ENCODE measurements around the gene CHRND.

The CHRND gene

GRCh38 chr2:232487385-232488096 is 38.4 kb upstream of the CHRND start, which contains the start of gene ECEL1:
ECEL1 (minus strand) TSS chr2:232487834; CDS start chr2:232486653, 1,181 bp downstream.
- no peak for DNase-seq (ENCODE audit: extremely low read depth in 1 of 2, low read depth in 1 of 2)

DNA sequence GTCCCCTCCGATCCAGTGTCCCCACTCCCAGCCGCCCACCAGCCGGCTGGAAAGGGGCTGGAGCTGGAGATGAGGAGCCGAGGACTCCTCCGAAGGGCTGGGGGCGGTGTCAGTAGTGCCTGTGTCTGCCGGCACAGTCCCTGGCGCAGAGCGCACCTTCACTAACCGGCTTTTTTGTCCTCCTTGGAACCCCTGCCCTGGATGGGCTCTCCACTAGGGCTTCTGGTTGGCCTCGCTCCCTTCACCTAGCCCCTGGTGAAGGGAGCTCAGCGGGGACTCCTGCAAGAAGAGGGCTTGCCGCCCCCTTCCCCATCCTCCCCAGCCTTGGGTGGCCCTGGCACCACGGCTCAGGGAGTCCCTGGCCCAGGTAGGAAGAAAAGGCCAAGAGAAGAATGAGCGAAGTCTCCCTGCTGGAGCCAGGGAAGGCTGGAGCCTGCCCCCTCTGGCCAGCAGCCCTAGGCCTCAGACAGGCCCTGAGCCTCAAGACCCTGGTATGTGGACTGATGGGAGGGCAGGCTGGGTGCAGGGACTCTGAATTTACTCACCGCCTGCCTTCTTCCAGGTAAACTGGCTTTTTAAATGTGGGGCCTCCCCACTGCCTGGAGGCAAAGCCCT is 37.8 kb upstream of the CHRND start:
- no peak for DNase-seq (ENCODE audit: extremely low read depth in 1 of 2, low read depth in 1 of 2)

- no peak for DNase-seq (ENCODE audit: extremely low read depth in 1 of 2, low read depth in 1 of 2)
Observed at GRCh38 chr2:232488721-232489300, 37.1 kb upstream of the CHRND start.

DNA sequence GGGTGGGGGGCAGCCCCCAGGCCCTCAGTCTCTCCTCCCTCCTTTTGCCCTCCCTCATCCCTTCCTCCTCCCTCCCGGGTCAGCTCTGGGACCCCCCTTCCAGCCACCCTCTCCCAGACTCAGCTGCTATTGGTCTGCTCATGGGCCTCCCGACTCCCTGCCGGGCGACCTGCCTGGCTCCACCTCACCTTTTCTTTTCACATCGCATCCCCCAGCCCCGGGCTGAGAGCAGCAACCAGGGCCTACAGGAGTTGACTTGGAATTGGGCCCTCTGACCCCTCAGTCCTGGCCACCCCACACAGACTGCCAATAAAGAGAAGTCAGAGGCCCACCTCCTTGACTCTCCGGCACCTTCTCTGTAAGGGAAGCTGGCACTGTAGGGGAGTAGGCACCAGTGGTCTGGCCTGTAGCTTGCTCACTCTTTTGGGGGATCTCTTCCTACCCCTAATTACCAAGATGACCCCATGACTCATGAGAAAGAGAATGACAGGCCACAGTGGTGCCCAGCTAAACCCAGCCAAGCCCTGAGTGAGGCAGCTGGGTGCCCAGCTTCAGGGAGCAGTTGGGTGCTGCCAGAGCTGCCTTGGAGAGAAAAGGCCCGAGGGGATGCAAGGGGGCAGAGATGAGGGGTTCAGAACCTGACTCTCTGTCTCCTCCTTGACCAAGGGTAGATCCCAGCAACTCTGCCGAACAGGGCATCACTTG is 36.3 kb upstream of the CHRND start:
- DNase-seq (ENCODE audit: extremely low read depth in 1 of 2, low read depth in 1 of 2): no peak

DNA sequence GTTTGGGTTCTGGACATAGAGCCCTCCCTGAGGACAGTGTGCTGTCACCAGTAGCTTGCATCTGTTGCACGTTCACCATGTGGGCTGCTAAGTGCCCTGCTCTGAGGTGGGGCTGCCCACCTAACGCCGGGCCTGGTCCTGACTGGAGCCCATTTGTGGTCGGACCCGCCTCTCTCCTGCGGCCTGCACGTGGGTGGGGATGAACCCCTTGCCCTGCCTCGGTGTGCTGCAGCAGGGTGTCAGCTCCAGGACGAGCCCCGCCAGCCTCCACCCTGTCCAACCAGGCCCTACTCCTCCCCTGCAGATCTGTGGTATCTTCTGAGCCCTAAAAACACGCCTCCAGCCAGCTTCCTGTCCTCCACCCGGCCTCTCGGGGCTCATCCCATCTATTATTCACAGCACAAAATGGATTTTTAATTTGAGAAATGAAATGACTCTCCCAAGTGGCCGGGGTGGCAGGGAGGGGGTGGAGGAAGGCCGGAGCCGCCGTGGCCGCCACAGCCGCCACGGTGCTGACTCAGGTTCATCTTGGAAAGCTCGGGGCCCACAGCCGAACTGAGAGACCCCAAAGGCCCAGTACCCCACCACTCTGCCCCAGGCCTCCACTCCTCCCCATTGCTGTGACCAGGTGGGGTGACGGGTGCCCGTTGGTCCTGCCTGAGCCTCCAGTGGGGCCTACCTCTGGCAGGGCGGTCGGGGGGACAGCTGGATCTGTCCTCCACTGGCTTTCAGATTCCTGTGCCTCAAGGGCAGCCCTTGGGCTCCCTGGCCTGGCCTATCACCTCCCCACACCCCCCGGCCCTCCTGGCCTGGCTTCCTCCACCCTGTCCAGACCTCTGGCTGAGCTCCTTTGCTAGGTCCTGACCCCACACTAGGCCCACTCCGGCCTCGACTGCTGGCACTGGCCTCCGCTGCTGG is 35.5 kb upstream of the CHRND start:
- no peak for DNase-seq (ENCODE audit: extremely low read depth in 1 of 2, low read depth in 1 of 2)

- DNase-seq (ENCODE audit: extremely low read depth in 1 of 2, low read depth in 1 of 2): no peak
Observed at GRCh38 chr2:232491139-232491780, 34.7 kb upstream of the CHRND start.

DNA sequence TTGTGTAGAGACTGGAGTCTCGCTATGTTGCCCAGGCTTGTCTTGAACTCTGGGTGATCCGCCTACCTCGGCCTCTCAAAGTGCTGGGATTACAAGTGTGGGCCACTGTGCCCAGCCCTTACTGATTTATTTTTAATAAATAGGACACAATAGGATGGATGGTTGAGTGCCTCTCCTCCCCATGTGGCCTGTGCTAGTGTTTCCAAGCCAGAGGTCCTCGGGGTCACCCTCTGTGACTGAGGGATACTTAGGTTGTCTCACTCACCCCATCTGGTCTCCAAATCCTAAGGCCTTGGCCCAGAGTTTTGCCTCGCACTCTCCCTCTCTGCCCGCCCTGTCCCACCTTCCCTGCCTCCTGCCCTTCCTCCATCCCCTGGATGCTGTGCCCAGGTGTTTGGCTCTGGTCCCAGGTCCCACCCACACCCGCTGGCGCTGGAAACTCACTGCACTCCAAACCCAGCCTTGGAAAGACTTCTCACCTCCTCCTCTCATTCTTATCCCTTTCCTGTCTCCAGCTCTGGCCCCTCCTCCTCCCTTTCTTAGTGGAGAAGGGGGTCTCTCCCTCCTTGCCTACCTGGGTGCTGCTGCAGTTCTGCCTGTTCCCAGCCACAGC is 33.6 kb upstream of the CHRND start:
- DNase-seq (ENCODE audit: extremely low read depth in 1 of 2, low read depth in 1 of 2): no peak

DNA sequence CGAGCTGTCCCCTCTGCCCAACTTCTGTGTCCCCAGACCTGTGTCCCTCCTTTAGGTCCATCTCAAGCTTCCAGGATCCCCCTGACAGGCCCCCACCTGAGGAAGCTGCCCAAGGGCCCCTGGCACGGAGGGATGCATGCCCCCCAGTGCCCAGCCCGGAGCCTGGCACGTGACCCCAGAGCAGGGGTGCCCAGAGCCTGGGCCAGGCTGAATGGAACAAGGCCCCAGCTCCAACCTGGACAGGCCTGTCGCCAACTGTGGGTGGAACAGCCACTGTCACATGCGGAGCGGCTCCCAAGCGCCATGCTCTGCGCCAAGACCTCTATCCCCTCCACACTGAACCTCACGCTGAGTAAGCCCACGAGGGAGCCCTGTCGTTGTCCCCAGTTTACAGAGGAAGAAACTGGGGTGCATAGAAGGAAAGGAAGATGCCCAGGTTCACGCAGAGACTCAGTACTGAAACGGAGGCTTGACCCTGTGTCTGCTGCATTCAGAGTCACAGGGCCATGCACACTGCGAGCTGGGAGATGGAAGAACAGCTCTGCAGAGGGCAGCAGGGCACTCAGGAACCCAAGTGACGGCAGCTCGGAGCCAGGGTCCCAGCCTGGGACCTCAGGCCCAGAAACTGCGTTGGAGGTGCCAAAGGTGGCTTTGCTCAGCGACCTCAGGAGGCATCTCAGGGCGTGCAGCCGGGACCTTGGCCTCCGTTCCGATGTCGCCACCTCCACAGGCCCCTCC is 32.8 kb upstream of the CHRND start:
- no peak for DNase-seq (ENCODE audit: extremely low read depth in 1 of 2, low read depth in 1 of 2)

GRCh38 chr2:232493701-232494474 is 32.1 kb upstream of the CHRND start:
- DNase-seq (ENCODE audit: extremely low read depth in 1 of 2, low read depth in 1 of 2): no peak

DNA sequence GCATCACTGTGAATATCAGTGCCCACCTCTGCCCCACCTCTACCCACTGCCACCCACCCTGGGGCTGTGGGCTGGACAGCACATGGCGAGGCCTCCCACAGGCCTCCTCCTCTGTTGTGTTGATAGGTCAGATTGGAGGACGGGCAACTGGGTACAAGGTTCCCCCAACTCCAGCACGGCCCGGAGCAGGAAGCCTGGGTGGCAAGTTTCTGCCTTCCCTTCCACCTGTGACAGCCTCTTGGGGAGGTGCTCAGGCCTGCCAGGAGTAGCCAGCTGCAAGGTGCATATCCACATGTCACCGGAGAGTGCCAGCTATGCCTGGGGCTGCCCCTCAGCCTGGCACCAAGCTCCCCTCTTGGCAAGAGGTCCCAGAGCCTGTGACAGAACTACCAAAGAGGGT is 31.4 kb upstream of the CHRND start:
- no peak for DNase-seq (ENCODE audit: extremely low read depth in 1 of 2, low read depth in 1 of 2)

GRCh38 chr2:232495292-232495691 is 30.7 kb upstream of the CHRND start:
- no peak for DNase-seq (ENCODE audit: extremely low read depth in 1 of 2, low read depth in 1 of 2)

DNA sequence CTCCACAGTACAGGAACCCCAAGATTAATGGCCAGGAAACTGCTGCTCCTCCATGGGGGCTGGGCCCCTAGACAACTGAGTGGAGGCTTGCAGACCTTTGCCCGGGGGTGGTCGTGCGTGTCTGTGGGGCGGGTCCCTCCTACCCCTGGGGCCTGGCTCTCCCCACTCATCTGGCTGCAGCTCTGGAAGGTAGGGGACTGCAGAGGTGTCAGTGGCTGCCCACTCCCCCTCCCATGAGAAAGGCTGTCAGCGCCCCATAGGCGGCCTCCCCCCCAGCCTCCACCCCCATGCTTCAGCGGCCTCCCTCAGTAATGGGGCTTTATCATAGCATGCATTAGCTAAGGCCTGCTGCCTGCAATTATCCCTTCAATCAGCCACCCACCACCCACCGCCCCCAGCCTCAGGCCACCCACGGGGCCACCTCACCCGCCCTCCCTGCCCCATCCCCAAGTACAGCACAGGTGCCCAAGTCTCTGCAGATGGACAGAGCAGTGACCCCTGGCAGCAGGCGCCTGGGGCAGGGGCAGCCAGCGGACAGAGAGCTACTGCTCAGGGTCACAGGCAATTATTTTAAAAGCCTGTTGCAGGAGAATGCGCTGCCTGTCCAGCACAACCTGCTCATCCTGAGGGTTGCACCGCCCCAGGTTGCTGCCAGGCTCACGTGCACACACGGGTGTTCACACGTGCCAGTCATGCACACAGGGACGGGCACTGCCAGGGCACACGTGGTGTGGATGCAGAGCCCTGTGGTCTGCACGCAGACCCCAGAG is 29.3 kb upstream of the CHRND start:
- no peak for DNase-seq (ENCODE audit: extremely low read depth in 1 of 2, low read depth in 1 of 2)

DNA sequence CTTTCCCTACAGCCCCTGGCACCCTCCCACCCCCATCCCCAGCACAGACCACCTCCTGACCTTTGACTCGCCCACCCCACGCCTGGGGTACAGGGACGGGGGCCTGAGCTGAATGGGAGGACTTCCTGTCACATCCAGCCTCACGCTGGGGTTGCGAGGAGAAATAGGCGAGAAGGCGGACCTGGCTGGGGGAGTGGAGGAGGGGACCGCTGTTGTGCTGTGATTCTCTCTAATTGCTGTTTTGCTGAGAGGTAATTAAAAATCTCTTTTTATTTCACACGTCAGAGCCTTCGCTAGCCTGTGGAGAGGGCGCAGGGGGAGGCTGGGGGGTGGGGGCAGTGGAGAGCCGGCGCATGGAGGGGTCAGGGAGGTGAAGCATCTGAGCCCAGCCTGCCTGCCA is 28.6 kb upstream of the CHRND start:
- DNase-seq (ENCODE audit: extremely low read depth in 1 of 2, low read depth in 1 of 2): no peak

- no peak for DNase-seq (ENCODE audit: extremely low read depth in 1 of 2, low read depth in 1 of 2)
Observed at GRCh38 chr2:232498452-232498851, 27.5 kb upstream of the CHRND start.

- DNase-seq (ENCODE audit: extremely low read depth in 1 of 2, low read depth in 1 of 2): no peak
Observed at GRCh38 chr2:232501331-232501771, 24.6 kb upstream of the CHRND start.

DNA sequence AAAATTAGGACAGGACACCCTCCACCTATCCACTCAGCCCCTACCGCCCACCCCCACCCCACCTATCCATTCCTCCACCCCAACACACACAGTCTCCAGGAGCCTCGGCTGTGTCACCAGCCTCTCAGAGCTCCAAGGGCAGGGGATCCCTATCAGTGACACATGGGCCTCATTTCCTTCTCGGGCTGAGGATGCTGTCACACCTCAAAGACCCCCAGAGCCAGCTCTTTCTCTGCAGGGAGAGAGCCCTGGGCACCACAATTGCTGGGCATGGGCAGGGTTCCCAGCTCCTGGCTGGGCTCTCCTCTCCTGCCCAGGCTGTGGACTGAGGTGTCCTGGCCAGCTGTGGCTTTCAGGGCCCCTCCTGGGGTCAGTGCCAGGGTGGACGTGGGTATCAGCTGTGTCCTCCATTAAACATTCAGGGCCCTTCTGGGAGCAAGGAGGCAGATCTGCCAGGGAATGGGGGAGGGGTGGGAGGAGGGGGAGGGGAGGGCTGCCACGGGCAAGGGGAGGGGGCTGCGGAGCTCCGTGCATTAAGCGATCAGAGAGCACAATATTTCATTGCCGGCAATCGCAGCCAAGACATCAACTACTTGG is 24.1 kb upstream of the CHRND start:
- DNase-seq (ENCODE audit: extremely low read depth in 1 of 2, low read depth in 1 of 2): no peak

DNA sequence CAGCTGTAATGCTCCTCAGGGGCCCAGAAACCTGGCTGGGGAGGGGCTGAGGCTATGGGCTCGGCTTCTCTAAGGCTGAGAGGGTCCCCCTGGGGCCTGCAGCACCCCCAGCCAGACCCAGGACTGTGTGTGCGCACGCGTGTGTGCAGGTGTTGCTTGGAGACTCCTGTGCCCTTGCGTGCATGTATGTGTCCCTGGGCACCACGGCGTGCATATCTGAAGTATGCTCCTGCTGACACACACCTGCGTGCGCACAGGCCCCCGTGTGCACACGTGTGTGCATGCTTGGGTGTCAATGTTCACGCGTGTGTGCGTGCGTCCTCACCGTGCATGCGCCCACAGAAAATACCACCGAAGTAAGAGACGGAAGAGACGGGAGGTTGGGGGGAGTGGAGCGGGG is 23.4 kb upstream of the CHRND start:
- DNase-seq (ENCODE audit: extremely low read depth in 1 of 2, low read depth in 1 of 2): no peak
